ENCODE data around the gene KCNAB1. TPM values are rescaled to one million over a fixed set of nuclear protein-coding genes. Genes with fewer than 3 reads are reported as not detected.

KCNAB1 gene
- total RNA-seq, 1 experiment from 2014 or later: not detected

- ATAC-seq (no peak), DNase-seq (ENCODE audit: low read depth, low spot score) (no peak)
- no peaks in the 10 kb centered on the region for H4K20me1 ChIP-seq (ENCODE audit: insufficient read depth)
- no peak overlapping the region for H3K27ac ChIP-seq (ENCODE audit: low read depth, low read length)
- H3K9ac ChIP-seq (ENCODE audit: low read length): no peak overlapping the region
- intact Hi-C loops (cut with micrococcal nuclease): no loop called here
- no peak overlapping the region for H3K4me3 ChIP-seq (replicated peaks in 1 of 2; ENCODE audit: low read depth in 1 of 2, low read length in 2 of 2)
- POLR2A ChIA-PET: no interaction called here
- H3K4me1 ChIP-seq (ENCODE audit: control insufficient read depth in 1 of 2, insufficient read depth in 2 of 2, low read length in 2 of 2): peaks cover 0 to 9% of the 10 kb centered on the region in 2 experiments; a peak in 2 of 4 replicates
- TF ChIP-seq ZBTB33 (IDR thresholded peaks at IDR 0.05; ENCODE audit: extremely low read depth, insufficient replicate concordance, low read length) (no peak), FOSL1 (IDR thresholded peaks at IDR 0.05; ENCODE audit: low read depth) (no peak), CEBPB (IDR thresholded peaks at IDR 0.05; ENCODE audit: low read depth) (no peak), YY1 (IDR thresholded peaks at IDR 0.05; ENCODE audit: extremely low read depth, insufficient replicate concordance, low read depth, low read length) (no peak), POLR2A (IDR thresholded peaks at IDR 0.05; ENCODE audit: borderline replicate concordance, extremely low read depth, insufficient read depth, insufficient read length) (no peak), EZH2 (IDR thresholded peaks at IDR 0.05) (no peak), ZFX (IDR thresholded peaks at IDR 0.05) (no peak), CTCF (IDR thresholded peaks at IDR 0.05 in 2 of 3, conservative IDR thresholded peaks at IDR 0.05 in 1 of 3; ENCODE audit: borderline replicate concordance in 1 of 3, insufficient read depth in 1 of 3, low read depth in 2 of 3, low read length in 2 of 3) (no peak), CBX3 (IDR thresholded peaks at IDR 0.05; ENCODE audit: low read depth) (no peak), EGR1 (IDR thresholded peaks at IDR 0.05; ENCODE audit: low read depth) (no peak), POLR2AphosphoS5 (IDR thresholded peaks at IDR 0.05; ENCODE audit: low read depth, low read length) (no peak)
- CTCF ChIA-PET: no interaction called here
- H3K4me2 ChIP-seq (ENCODE audit: low read length): no peak overlapping the region
- BruUV-seq (replicated peaks): no TSS peak
- H3K27me3 ChIP-seq (ENCODE audit: insufficient read depth, low read length): no peaks in the 10 kb centered on the region
- no peaks in the 10 kb centered on the region for H3K9me2 ChIP-seq (ENCODE audit: insufficient read depth)
- RAD21 ChIA-PET (ENCODE audit: low non-redundant PET in 1 of 2, low total read pairs in 2 of 2, uncharacterized antibody in 2 of 2, unreplicated experiment in 2 of 2): no interaction called here
- no peaks in the 10 kb centered on the region for H3K36me3 ChIP-seq (ENCODE audit: control insufficient read depth in 1 of 2, insufficient read depth in 2 of 2, low read length in 2 of 2)
- no peak overlapping the region for H2AFZ ChIP-seq (ENCODE audit: low read depth, low read length, poor library complexity, severe bottlenecking)
- no peaks in the 10 kb centered on the region for H3K79me2 ChIP-seq (ENCODE audit: insufficient read depth, low read length)
- no peaks in the 10 kb centered on the region for H3K9me3 ChIP-seq (ENCODE audit: control insufficient read depth in 1 of 2, insufficient read depth in 1 of 2, low read depth in 1 of 2, low read length in 2 of 2)
Measured at GRCh38 chr3:156459434-156459833, 339.1 kb downstream of the KCNAB1 start.

Data from HCT116 (cell line).